NK-92 (cell line): ENCODE measurements around the gene PRCD.

ENCODE experiments used
- DNase-seq: peaks from one replicate; lab custom pipeline; 2025; ENCODE audit not compliant: unreplicated experiment; lab: John Stamatoyannopoulos, UW

The PRCD gene

GRCh38 chr17:76538281-76538931 lies 1.4 kb upstream of the PRCD start:
- no peak for DNase-seq

- DNase-seq, result no peak
Observed at GRCh38 chr17:76538941-76539570, 788 bp upstream of the PRCD start.

DNA sequence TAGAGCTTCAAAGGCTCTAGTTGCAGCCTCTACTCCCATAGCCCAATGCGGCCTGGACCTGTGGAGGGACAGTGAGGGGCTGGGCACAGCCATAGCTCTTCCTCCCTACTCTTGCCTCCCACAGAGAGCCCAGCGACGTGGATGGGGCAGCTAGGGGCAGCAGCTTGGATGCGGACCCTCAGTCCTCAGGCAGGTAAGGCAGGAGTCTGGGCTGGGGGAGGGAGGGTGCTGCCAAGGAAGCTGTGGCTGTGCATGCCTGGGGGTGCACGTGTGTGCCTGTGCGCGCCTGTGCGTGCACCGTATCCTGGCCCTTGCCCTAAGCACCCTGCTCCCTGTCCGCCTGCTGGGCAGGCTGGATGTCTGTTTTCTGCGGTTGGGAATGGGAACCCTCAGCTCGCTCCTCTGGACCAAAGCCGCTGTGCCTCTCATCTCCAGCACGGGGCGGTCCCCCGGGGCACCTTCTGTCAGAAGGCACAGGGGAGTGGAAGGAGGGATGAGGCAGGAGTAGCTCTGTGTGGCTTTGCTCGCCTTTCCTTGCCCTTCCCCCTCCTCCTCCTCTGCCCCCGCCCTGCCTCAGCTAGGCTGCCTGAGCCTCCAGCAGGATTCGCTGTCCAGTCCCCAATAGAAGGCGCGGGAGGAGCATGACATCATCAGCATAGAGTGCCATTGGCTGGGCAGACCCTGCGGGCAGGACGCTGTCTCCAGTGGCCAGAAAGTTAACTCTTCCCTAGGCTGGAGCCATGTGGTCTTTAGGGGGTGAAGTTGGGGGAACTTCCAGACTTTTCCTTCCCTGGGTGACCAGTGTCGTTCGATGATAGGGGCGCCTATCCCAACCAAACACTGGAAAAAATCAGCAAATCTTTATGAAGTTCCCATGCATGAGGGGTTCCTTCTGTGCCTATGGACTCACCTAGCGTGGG lies 797 bp downstream of the PRCD start:
- DNase-seq, result no peak

DNA sequence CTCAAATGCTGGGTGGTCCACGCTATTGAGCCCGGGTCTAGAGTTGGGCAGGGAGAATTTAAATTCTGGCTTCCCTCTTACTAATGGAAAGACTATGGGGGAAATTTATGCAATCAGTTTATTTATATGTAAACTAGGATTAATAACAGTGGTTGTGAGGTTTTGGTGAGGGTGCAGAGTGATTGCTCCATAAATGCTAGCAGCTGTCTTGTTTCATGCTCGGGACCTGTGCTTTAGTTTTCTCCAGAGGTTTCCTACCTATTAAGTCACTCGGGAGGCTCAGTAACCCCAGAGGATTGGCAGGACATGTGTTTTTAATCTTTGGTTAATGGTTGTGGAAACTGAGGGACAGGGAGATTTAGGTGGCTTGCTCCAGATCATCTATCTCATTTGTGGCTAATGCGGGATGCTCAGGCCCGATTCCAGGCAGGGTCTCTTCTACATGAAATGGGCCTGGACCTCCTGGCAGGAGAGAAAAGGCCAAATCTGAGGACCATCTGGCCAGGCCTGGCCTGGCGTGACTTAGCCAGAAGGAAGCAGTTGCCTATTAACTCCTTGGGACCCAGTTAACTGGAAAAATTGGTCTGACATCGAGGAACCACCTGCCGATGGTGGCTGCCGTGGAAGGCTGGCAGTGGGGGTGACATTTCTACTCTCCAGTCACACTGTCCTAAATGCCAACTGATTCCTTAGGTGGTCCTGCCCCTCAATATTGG lies 2.1 kb downstream of the PRCD start:
- DNase-seq, result no peak

DNA sequence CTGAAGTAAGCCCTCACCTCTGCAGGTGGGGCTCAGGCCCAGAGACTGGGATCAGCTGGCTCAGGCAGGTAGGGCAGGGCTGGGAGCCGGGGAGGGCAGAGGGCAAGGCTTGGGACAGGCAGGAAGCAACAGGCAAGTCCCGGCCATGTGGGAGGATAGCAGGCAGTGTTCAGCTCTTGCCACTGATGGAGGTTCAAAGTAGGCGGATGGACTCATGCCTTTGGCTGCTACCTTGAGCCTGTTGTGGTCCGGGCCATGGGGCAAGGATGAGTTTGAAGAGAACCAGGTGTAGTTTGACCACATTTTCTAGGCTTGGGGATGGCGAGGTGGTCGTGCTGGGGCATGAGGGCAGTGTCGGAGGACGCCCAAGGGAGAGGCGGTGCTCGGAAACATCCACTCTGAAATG lies 2.7 kb downstream of the PRCD start:
- DNase-seq, result no peak

DNA sequence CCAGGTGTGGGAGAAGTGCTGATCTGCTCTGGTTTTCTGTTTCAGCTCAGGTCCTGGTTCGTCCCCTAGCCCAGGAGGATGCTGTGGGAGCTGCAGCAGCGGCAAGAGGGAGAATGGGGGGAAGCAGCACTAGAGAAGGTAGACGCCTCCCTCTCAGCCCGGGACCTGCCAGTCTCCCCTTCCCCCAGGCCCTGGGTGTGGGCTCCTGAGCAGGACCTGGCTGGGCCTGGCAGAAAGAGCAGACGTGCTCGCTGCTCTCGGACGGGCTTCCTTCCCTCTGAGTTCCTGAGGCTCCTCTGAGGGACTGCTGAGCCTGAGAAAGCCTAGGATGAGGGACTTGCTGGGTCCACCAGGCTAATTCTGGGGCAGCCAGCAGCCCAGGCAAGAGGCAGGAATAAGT lies 3.1 kb downstream of the PRCD start:
- DNase-seq, result no peak

GRCh38 chr17:76543482-76543825 lies 3.6 kb downstream of the PRCD start:
- DNase-seq, result no peak

DNA sequence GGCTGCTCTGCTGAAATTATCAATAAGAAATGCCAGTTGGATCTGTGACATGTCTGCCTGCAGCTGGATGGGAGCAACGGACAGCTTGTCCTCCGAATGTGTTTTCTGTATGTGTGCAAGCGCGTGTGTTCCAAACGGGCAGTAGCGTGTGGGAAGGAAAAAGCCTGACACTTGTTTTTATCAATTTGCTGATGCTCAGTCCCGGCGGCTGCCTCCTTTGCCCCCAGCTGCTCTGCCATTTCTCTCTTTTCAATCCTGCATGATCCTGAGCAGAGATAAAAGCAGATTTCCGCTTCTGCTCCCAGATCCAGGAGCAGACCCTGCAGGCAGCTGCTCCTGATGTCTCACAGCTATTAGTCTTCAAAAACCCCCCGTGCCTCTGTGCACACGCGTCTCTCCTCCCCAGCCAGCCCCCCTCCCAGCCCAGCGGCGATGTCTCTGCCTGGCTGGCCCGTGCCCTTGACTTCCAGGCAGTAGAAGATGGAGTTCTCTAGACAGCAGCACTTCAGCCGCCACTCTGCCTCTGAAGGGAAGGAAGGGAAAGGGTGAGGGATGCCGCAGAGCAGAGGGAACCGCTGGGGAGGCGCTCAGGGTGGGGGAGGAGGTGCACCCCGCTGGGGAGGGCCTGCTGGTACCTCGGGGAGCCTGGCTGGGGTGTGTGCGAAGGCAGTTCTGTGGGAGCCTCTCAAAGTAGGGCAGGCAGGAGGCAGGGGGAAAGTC lies 4.1 kb downstream of the PRCD start:
- DNase-seq, result no peak

GRCh38 chr17:76544546-76545365 lies 4.9 kb downstream of the PRCD start:
- no peak for DNase-seq

DNA sequence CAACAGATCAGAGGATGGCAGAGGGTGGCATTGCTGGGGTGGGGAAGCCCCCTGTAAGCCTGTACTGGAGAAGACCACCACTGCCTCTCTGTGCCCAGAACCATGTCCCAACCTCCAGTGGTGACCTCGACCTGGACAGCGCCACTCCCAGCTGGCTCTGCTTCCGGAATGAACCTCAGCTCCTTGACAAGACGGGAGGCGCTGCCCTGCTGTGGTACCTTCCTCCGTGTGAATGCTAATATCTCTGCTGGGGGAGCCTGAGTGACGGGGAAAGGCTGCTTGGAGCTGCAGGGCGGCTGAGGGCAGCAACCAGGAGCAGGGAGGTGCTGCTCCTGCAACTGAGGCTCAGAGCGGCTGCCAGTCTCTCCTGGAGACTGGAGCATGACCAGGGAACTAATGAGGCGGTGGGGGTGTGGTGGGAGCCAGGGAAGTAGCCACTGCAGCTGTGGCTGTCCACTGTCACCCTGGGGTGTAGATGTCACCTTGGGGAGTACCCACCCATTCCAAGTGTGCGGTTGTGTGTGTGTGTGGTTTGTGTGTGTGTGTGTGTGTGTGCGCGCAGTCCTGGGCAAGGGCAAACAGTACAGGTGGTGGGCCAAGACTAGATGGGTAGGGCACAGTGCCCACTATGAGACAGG lies 6.2 kb downstream of the PRCD start:
- no peak for DNase-seq

GRCh38 chr17:76546556-76547182 lies 6.8 kb downstream of the PRCD start:
- no peak for DNase-seq

GRCh38 chr17:76547183-76547641 lies 7.4 kb downstream of the PRCD start:
- no peak for DNase-seq

DNA sequence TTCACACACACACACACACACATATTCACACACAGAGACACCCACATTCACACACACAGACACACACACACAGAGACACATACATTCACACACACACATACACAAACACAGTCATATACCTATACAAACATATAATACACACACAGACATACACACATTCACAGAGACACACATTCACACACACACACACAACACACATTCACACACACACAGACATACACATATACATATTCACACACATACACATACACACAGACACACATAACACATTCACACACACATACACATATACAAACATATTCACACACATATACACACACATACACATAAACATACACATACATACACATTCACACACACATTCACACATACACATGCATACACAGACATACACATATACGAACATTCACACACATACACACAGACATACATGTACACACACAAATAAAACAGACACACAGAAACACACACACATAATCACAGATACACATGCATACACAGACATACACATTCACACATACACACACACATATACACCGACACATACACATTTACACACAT lies 7.9 kb downstream of the PRCD start:
- DNase-seq, result no peak

DNA sequence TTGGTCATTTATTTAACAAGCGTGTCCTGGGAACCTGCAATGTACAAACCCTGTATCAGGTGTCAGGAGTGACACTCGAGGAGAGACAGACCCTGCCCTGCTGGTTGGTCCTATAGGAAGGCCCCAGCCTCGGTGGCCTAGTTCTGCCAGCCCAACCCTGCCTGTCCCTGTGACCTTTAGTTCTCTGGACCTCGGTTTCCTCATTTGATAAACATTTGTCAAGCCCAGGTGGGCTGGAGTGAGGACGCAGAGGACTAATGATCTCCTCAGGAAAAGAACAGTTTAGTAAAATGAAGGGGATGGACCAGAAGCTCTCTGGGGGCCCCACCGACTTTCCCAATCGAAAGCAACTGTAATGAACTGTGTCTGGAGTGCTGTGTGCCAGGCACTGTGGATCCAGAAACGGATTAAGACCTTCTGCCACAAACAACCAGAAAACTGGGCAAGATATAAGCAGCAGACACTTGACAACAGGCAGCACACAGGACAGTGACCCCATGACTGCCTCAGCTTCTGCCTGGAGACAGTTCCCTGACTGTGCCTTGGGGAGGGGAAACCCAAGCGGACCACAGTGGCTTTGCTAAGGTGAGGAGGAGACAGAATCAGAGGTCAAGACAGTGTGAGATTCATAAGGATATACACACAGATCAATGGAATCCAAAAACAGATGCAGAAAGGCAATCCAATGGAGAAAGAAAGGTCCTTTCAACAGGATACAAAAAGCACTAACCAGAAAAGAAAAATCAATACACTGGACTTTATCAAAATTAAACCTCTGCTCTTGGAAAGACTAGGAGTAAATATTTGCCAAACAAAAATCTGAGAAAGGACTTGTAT lies 8.8 kb downstream of the PRCD start:
- no peak for DNase-seq

DNA sequence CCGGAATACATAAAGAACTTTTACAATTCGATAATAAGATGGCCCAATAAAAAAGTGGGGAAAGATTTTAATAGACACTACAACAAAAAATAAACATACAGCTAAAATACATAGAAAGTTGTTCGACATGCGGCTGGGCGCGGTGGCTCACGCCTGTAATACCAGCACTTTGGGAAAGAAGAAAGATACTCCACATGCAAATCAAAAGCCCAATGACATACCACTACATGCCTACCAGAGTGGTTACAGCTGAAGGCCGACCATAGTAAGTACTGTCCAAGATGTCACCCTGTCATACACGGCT lies 9.3 kb downstream of the PRCD start:
- no peak for DNase-seq

- DNase-seq, result no peak
Observed at GRCh38 chr17:76549539-76549938, 9.7 kb downstream of the PRCD start.

- no peak for DNase-seq
Observed at GRCh38 chr17:76550712-76551615, 11.1 kb downstream of the PRCD start.
